DLD1 (cell line): ENCODE data around the gene DPY30.

Source experiments
- in situ Hi-C: cut with HindIII; loops from 2 replicates; pipeline ENCODE4 v1.10.0; 2017; ENCODE audit warnings: low sequenced_read_pairs

DPY30 gene

DNA sequence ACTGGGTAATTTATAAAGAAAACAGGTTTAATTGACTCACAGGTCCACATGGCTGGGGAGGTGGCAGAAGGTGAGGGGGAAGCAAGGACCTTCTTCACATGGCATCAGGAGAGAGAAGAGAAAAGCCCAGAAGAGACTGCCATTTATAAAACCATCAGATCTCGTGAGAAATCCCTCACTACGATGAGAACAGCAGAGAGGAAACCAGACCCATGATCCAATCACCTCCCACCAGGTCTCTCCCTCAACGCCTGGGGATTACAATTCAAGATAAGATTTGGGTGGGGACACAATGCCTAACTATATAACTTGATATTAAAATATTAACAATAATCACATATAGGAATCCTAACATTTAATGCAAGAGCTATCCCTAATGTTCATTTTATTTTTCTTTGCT is 60.6 kb downstream of the DPY30 start:
- in situ Hi-C loops, result no loop called here

DNA sequence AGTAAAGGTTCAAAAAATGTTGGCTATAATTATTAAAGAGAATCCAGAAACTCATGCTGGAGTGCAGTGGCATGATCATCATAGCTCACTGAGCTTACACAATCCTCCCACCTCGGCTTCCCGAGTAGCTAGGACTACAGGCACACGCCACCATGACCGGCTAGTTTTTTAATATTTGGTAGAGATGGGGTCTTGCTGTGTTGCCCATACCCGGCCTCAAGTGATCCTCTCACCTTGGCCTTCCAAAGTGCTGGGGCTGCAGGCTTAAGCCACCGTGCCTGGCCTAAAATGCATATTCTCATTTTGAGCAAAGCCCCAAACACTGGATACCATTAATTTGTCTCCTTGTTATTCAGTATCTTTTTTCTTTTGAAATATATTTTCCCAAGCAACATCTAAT is 61.2 kb downstream of the DPY30 start:
- in situ Hi-C loops, result no loop called here
